Right lobe of liver (tissue), 4 donors: ENCODE results near the gene IL34.

Experiments used
- POLR2A ChIP-seq: fragments of 450-650 bp; IDR thresholded peaks from one replicate; pipeline ENCODE4 v1.6.1; 2017; ENCODE audit warnings: antibody characterized with exemption, mild to moderate bottlenecking
- TF ChIP-seq, protein P1 (sequence below), 4 donors: fragments of 200-600 bp in 3 of 4; fragments of 450-650 bp in 1 of 4; IDR thresholded peaks; one replicate each; pipeline versions ENCODE4 v1.5.1 to v1.8.0; 2016 to 2022; ENCODE audit warnings: antibody characterized with exemption in 4 of 4, mild to moderate bottlenecking in 2 of 4
- donor health status: DM: no; HTN: no; CAD: no.
- donor health status: DM: no; HTN: no; CAD: no.
- donor health status: DM: no; HTN: yes; CAD: no.

DNA sequence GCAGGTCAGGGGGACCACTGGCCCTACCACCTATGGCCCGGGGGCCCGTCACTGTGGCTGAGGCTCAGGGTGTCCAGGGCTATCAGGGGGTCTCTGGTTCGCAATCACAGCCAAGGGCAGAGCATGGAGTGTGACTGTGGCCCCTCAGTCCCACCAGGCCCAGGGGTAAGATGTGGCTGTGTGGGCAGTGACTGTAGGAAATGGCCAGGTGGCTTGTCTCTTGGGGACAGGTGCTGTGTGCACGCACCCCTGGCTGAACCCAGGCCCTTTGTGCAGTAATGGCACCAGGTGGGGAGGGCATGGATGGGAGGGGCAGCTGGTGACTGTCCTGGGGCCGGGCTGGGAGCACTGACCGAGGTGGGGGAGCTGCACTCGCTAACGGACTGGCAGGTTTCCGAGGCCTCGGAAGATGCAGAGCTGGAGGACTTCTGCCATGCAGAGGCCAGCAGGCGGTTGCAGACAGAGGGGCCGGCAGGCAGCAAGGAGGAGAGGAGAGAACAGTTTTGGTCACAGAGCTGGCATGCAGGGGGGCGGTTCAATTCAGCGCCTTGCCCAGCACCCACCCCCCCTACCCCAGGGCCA is 18.8 kb downstream of the IL34 start:
- TF ChIP-seq, protein P1, sequence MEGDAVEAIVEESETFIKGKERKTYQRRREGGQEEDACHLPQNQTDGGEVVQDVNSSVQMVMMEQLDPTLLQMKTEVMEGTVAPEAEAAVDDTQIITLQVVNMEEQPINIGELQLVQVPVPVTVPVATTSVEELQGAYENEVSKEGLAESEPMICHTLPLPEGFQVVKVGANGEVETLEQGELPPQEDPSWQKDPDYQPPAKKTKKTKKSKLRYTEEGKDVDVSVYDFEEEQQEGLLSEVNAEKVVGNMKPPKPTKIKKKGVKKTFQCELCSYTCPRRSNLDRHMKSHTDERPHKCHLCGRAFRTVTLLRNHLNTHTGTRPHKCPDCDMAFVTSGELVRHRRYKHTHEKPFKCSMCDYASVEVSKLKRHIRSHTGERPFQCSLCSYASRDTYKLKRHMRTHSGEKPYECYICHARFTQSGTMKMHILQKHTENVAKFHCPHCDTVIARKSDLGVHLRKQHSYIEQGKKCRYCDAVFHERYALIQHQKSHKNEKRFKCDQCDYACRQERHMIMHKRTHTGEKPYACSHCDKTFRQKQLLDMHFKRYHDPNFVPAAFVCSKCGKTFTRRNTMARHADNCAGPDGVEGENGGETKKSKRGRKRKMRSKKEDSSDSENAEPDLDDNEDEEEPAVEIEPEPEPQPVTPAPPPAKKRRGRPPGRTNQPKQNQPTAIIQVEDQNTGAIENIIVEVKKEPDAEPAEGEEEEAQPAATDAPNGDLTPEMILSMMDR (IDR thresholded peaks at IDR 0.05), result no peak
- no peak for TF ChIP-seq POLR2A
